ENCODE data around the gene ITGA8. TPM values are rescaled to one million over a fixed set of nuclear protein-coding genes. Genes with fewer than 3 reads are reported as not detected.

ITGA8 gene
- total RNA-seq, 1 experiment from 2014 or later, result 0.02 TPM

DNA sequence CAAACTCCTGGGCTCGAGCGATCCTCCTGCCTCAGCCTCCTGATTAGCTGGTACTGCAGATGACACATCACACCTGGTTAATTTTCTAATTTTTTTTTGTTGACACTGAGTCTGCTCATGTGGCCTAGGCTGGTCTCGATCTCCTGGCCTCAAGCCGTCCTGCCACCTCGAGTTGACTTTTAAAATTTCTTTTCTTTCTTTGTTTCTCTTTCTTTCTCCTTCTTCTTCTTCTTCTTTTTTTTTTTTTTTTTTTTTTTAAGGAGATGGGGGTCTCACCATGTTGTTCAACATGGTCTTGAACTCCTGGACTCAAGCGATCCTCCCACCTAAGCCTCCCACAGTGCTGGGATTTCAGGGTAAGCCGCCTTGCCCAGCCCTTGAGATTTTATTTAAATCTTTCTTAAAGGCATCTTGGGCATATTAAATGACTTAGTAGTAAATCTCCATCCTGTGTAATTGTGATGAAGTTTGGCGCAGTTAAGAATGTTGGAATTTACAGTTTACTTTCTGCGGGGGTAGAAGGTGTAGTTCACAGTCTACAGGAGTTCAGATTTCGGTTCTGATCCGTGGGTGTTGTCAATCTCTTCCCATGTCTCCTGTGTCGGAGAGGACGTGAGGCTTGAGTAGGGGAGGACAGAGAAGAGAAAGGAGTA, 1.0 kb upstream of the ITGA8 start:
- TF ChIP-seq POLR2A (IDR thresholded peaks at IDR 0.05; ENCODE audit: borderline replicate concordance, extremely low read depth, insufficient read depth, insufficient read length) (no peak), ZNF274 (IDR thresholded peaks at IDR 0.05; ENCODE audit: low read depth, low read length) (no peak), FOSL1 (IDR thresholded peaks at IDR 0.05; ENCODE audit: low read depth) (no peak), ELF1 (IDR thresholded peaks at IDR 0.05; ENCODE audit: borderline replicate concordance, low read depth) (no peak), JUND (IDR thresholded peaks at IDR 0.05) (no peak), EZH2phosphoT487 (IDR thresholded peaks at IDR 0.05; ENCODE audit: borderline replicate concordance) (no peak), ZFX (IDR thresholded peaks at IDR 0.05) (no peak), SRF (IDR thresholded peaks at IDR 0.05; ENCODE audit: low read depth) (no peak), POLR2AphosphoS5 (IDR thresholded peaks at IDR 0.05; ENCODE audit: low read depth, low read length) (no peak), EGR1 (IDR thresholded peaks at IDR 0.05; ENCODE audit: low read depth) (no peak), SP1 (IDR thresholded peaks at IDR 0.05; ENCODE audit: low read depth) (no peak), RAD21 (IDR thresholded peaks at IDR 0.05; ENCODE audit: low read depth) (no peak), YY1 (IDR thresholded peaks at IDR 0.05; ENCODE audit: extremely low read depth, insufficient replicate concordance, low read depth, low read length) (no peak), CEBPB (IDR thresholded peaks at IDR 0.05; ENCODE audit: low read depth) (no peak)
- TF ChIP-seq, protein P1, sequence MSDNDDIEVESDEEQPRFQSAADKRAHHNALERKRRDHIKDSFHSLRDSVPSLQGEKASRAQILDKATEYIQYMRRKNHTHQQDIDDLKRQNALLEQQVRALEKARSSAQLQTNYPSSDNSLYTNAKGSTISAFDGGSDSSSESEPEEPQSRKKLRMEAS (IDR thresholded peaks at IDR 0.05), result no peak
- TF ChIP-seq, protein P2, sequence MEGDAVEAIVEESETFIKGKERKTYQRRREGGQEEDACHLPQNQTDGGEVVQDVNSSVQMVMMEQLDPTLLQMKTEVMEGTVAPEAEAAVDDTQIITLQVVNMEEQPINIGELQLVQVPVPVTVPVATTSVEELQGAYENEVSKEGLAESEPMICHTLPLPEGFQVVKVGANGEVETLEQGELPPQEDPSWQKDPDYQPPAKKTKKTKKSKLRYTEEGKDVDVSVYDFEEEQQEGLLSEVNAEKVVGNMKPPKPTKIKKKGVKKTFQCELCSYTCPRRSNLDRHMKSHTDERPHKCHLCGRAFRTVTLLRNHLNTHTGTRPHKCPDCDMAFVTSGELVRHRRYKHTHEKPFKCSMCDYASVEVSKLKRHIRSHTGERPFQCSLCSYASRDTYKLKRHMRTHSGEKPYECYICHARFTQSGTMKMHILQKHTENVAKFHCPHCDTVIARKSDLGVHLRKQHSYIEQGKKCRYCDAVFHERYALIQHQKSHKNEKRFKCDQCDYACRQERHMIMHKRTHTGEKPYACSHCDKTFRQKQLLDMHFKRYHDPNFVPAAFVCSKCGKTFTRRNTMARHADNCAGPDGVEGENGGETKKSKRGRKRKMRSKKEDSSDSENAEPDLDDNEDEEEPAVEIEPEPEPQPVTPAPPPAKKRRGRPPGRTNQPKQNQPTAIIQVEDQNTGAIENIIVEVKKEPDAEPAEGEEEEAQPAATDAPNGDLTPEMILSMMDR (IDR thresholded peaks at IDR 0.05 in 2 of 3, conservative IDR thresholded peaks at IDR 0.05 in 1 of 3; ENCODE audit: borderline replicate concordance in 1 of 3, insufficient read depth in 1 of 3, low read depth in 2 of 3, low read length in 2 of 3), result no peak
- TF ChIP-seq, protein P3, sequence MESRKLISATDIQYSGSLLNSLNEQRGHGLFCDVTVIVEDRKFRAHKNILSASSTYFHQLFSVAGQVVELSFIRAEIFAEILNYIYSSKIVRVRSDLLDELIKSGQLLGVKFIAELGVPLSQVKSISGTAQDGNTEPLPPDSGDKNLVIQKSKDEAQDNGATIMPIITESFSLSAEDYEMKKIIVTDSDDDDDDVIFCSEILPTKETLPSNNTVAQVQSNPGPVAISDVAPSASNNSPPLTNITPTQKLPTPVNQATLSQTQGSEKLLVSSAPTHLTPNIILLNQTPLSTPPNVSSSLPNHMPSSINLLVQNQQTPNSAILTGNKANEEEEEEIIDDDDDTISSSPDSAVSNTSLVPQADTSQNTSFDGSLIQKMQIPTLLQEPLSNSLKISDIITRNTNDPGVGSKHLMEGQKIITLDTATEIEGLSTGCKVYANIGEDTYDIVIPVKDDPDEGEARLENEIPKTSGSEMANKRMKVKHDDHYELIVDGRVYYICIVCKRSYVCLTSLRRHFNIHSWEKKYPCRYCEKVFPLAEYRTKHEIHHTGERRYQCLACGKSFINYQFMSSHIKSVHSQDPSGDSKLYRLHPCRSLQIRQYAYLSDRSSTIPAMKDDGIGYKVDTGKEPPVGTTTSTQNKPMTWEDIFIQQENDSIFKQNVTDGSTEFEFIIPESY (IDR thresholded peaks at IDR 0.05; ENCODE audit: extremely low read depth, insufficient replicate concordance, low read length), result no peak
- H3K79me2 ChIP-seq (ENCODE audit: insufficient read depth, low read length), result no peaks in the 10 kb centered on the region
- no peak for ATAC-seq
- ChIA-PET RAD21 (ENCODE audit: low non-redundant PET in 1 of 2, low total read pairs in 2 of 2, uncharacterized antibody in 2 of 2, unreplicated experiment in 2 of 2) (no interaction called here), POLR2A (no interaction called here), CTCF (interaction anchor here (1.0 kb wide), 1 partner anchor 282 kb away, joined by 3 read pairs; no protein-coding TSS in a partner anchor)
- no TSS peak for BruUV-seq (replicated peaks)
- no peaks in the 10 kb centered on the region for H3K36me3 ChIP-seq (ENCODE audit: control insufficient read depth in 1 of 2, insufficient read depth in 2 of 2, low read length in 2 of 2)
- H3K4me2 ChIP-seq (ENCODE audit: low read length), result no peak overlapping the region
- intact Hi-C loops (cut with micrococcal nuclease), result no loop called here
- no peaks in the 10 kb centered on the region for H3K4me1 ChIP-seq (ENCODE audit: control insufficient read depth in 1 of 2, insufficient read depth in 2 of 2, low read length in 2 of 2)
- no peak overlapping the region for H2AFZ ChIP-seq (ENCODE audit: low read depth, low read length, poor library complexity, severe bottlenecking)
- no peak overlapping the region for H3K27ac ChIP-seq (ENCODE audit: low read depth, low read length)
- no peak overlapping the region for H3K4me3 ChIP-seq (replicated peaks in 1 of 2; ENCODE audit: low read depth in 1 of 2, low read length in 2 of 2)
- peaks cover 27% of the 10 kb centered on the region for H3K27me3 ChIP-seq (ENCODE audit: insufficient read depth, low read length)
- H3K9me2 ChIP-seq (ENCODE audit: insufficient read depth), result no peaks in the 10 kb centered on the region
- no peaks in the 10 kb centered on the region for H4K20me1 ChIP-seq (ENCODE audit: insufficient read depth)
- no peak for DNase-seq (ENCODE audit: low read depth, low spot score)
- H3K9me3 ChIP-seq (ENCODE audit: control insufficient read depth in 1 of 2, insufficient read depth in 1 of 2, low read depth in 1 of 2, low read length in 2 of 2), result no peaks in the 10 kb centered on the region
- H3K9ac ChIP-seq (ENCODE audit: low read length), result no peak overlapping the region
